GM12864 (cell line): Measurements from ENCODE around the gene SLC39A11.
"Not testable (repeated sequence)": the region's sequence is repeated elsewhere in the genome, so short reads cannot be mapped to it uniquely, and the experiment has no call there.

Source experiments
- DNase-seq: peaks from one replicate; pipeline ENCODE4 v3.0.0-alpha.2; 2011; ENCODE audit warnings: low read depth
- H3K4me3 ChIP-seq: 2 replicates; pipeline ENCODE4 v1.5.1; 2011; ENCODE audit warnings: mild to moderate bottlenecking, low read depth, low read length, control low read depth
- TF ChIP-seq, protein P1 (sequence below): IDR thresholded peaks from 2 replicates; pipeline ENCODE4 v1.5.1; 2011; ENCODE audit warnings: low read depth, mild to moderate bottlenecking, moderate library complexity, low read length, control low read depth, inconsistent platforms; ENCODE audit errors: missing control alignments

SLC39A11 gene

DNA sequence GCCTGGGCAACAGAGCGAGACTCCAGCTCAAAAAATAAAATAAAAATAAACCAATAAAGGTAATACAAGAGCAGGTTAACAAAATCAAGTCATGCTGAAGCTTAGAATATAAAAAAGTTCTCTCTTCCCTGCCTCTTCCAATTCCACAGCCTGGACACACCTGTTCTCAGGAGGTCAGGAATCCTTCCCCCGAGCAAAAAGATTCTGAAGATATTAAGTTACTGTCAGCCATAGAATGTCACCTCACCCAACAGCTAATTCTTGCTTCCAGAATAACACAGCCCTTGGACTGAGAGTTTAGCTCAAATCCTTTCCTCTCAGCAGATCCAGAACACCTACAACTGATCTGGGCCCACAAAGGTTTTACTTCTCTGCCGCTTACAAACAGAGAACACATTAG lies 27.1 kb downstream of the SLC39A11 start:
- TF ChIP-seq, protein P1, sequence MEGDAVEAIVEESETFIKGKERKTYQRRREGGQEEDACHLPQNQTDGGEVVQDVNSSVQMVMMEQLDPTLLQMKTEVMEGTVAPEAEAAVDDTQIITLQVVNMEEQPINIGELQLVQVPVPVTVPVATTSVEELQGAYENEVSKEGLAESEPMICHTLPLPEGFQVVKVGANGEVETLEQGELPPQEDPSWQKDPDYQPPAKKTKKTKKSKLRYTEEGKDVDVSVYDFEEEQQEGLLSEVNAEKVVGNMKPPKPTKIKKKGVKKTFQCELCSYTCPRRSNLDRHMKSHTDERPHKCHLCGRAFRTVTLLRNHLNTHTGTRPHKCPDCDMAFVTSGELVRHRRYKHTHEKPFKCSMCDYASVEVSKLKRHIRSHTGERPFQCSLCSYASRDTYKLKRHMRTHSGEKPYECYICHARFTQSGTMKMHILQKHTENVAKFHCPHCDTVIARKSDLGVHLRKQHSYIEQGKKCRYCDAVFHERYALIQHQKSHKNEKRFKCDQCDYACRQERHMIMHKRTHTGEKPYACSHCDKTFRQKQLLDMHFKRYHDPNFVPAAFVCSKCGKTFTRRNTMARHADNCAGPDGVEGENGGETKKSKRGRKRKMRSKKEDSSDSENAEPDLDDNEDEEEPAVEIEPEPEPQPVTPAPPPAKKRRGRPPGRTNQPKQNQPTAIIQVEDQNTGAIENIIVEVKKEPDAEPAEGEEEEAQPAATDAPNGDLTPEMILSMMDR = no peak
- DNase-seq = no peak
- no peak overlapping the region for H3K4me3 ChIP-seq

DNA sequence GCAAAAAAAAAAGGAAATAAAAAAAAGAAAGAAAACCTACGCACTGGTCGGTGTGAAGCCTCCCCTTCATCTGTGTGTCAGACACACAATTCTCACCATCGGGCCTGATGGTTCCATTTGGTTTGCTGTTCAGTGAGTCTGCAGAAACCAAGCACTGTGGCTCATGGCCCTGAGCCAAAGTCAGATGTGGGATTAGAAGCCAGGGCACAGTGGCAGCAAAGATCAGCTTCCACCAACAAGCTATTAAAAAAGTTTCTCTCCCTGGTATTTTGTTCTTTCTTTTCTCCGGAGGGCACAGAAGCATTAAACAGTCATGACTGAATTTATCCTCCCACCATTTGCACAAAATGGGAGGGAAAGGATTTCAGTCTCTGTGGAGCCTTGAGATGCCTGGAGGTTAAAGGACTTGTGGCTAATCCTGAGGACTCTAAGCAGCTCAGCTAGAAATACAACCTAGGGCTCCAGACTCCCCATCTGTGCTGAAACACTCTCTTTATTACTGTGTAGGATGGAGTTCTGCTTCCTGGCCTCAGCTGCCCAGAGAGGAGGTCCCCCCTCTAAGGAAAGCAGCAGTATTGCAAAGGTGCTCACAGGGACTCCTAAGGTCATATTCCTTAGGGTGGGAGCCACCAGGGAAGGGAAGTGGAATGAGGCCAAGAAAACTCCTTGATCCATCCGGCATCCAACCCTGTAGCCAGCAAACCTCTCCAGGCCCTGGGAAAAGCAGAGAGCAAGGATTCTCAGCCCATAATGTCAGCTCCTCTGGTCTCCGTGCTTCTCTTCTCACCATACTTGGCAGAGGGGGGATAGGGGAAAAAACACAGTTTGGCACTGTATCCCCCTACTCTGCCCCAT lies 28.2 kb downstream of the SLC39A11 start:
- no peak overlapping the region for H3K4me3 ChIP-seq
- no peak for DNase-seq
- TF ChIP-seq, protein P1 = no peak

DNA sequence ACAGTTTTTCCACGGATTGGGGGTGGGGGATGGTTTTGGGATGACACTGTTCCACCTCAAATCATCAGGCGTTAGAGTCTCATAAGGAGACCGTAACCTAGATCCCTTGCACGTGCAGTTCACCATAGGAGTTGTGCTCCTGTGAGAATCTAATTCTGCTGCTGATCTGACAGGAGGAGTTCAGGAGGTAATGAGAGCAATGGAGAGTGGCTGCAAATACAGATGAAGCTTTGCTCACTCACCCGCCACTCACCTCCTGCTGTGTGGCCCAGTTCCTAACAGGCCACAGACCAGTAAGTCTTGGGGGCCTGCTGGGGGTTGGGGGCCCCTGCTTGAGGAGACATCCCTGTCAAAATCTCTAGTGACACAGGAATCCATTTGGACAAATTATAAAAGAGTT lies 29.8 kb downstream of the SLC39A11 start:
- TF ChIP-seq, protein P1 = no peak
- DNase-seq = no peak
- no peak overlapping the region for H3K4me3 ChIP-seq

DNA sequence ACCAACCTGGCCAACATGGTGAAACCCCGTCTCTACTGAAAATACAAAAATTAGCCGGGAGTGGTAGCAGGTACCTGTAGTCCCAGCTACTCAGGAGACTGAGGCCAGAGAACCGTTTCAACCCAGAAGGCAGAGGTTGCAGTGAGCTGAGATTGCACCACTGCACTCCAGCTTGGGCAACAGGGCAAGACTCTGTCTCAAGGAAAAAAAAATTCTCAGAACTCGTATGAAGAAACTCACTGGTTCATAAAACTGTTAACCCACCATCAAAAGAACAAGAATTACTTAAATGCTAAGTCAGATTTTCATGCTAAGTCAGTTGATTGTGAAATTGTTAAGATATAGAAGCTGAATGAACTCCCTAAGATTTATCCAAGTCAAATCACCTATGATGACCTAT lies 31.3 kb downstream of the SLC39A11 start:
- TF ChIP-seq, protein P1 = no peak
- H3K4me3 ChIP-seq = no peak overlapping the region
- no peak for DNase-seq

DNA sequence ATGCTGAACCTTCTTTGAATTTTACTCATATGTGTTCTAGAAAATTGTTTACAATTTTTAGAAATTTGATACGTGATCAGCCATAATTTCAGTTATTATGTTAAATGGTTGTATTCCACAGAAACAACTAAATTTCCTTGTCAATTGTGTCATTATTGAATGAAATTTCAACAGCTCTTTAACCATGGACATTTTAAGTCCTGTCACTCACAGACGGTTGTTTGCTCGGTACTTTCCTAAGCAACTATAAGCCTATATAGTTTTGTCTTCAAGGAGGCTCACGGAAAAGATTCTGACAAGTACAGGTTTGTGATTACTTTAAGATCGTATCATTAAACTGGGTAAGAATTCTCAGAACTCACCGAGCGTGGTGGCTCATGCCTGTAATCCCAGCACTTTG lies 31.8 kb downstream of the SLC39A11 start:
- no peak for DNase-seq
- H3K4me3 ChIP-seq = no peak overlapping the region
- TF ChIP-seq, protein P1 = no peak

DNA sequence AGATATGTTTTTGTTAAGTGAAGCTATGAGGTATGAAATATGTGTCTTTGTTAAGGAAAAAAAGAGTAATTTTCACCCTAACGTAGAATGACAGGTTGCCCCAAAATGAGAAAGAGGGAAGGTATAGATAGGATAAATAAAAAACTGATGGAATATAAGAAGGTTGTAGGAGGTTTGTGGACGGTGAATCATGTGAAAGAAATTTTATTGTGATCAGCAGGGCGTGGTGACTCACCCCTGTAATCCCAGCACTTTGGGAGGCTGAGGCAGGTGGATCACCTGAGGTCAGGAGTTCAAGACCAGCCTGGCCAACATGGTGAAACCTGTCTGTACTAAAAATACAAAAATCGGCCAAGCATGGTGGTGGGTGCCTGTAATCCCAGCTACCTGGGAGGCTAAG lies 32.8 kb downstream of the SLC39A11 start:
- not testable (repeated sequence) for DNase-seq, H3K4me3 ChIP-seq

DNA sequence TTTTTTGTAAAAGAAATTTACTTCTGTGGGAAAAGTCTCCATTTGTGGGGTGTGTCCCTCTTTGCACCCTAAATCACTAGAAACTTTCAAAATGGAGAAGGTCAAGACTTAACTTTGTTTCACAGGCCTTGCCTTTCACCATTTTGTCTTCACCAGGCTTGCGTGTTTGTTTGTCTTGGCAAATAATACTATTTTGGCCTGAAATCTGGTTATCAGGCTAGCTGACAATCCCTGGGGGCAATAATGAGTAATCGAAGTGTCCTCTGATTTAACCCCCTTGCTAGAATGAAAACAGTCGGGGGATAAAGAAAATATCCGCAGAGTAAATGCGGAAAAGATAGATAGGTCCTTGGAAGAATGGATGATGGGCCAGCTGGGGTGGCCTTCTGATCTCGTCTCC lies 34.5 kb downstream of the SLC39A11 start:
- TF ChIP-seq, protein P1 = no peak
- no peak for DNase-seq
- no peak overlapping the region for H3K4me3 ChIP-seq
